RWPE1 (cell line): Measurements from ENCODE around the gene INPP5J.

Experiments
- CTCF ChIA-PET: fragments of 350-600 bp; sonication (Branson Sonifier 250); formaldehyde crosslinking; extraction: SDS; loops from one replicate; lab custom pipeline; 2021; lab: Yijun Ruan, JAX
- POLR2A ChIA-PET: fragments of 400-600 bp; formaldehyde crosslinking; extraction: SDS; loops from one replicate; lab custom pipeline; 2020; ENCODE audit warnings: antibody characterized with exemption; ENCODE audit not compliant: low non-redundant PET; lab: Yijun Ruan, JAX
- DNase-seq: peaks from one replicate; pipeline ENCODE4 v3.0.0; 2012; ENCODE audit warnings: low spot score
- H3K27ac ChIP-seq: fragments of 450-650 bp; 2 replicates; pipeline ENCODE4 v1.5.1; 2017
- CTCF ChIP-seq: fragments of 450-650 bp; conservative IDR thresholded peaks from 2 replicates; pipeline ENCODE4 v1.5.1; 2017; ENCODE audit warnings: low read depth, mild to moderate bottlenecking

Gene INPP5J

GRCh38 chr22:31083923-31084810 lies 38.6 kb upstream of the INPP5J start:
- POLR2A ChIA-PET: no interaction called here
- no peak for TF ChIP-seq CTCF
- CTCF ChIA-PET: interaction anchor here (0.7 to 1.4 kb wide), 5 partner anchors 9 to 274 kb away, joined by 3 to 7 read pairs (median 4); no protein-coding TSS in a partner anchor
- no peak for DNase-seq
- H3K27ac ChIP-seq: peak overlapping the region; percentile 86

GRCh38 chr22:31084811-31085492 lies 37.8 kb upstream of the INPP5J start:
- CTCF ChIA-PET: interaction anchor here (0.6 to 1.4 kb wide), 6 partner anchors 9 to 235 kb away, joined by 3 to 7 read pairs (median 4); partner anchors contain the start of gene TUG1
- TF ChIP-seq CTCF: peak; percentile 78
- POLR2A ChIA-PET: interaction anchor here (0.6 kb wide), 1 partner anchor 140 kb away, joined by 4 read pairs; no protein-coding TSS in a partner anchor
- DNase-seq: no peak
- peak overlapping the region; percentile 86 for H3K27ac ChIP-seq

- POLR2A ChIA-PET: no interaction called here
- no peak for DNase-seq
Measured at GRCh38 chr22:31085493-31085824, 37.3 kb upstream of the INPP5J start.

GRCh38 chr22:31085928-31086327 lies 36.8 kb upstream of the INPP5J start:
- CTCF ChIA-PET: no interaction called here
- no peak for DNase-seq
- POLR2A ChIA-PET: no interaction called here

More at GRCh38 chr22:31085493-31085824, 37.3 kb upstream of the INPP5J start:
- peak; percentile 41; the same call in 1 of the 2 replicates for TF ChIP-seq CTCF
- peak overlapping the region; percentile 86 for H3K27ac ChIP-seq
- CTCF ChIA-PET: interaction anchor here (0.6 to 1.4 kb wide), 4 partner anchors 8 to 140 kb away, joined by 3 to 7 read pairs (median 4); partner anchors contain the start of gene TUG1

GRCh38 chr22:31086703-31087330 lies 35.9 kb upstream of the INPP5J start:
- TF ChIP-seq CTCF: no peak
- CTCF ChIA-PET: no interaction called here
- DNase-seq: no peak
- H3K27ac ChIP-seq: peak overlapping the region; percentile 86
- POLR2A ChIA-PET: no interaction called here

More at GRCh38 chr22:31085928-31086327, 36.8 kb upstream of the INPP5J start:
- no peak for TF ChIP-seq CTCF
- H3K27ac ChIP-seq: peak overlapping the region; percentile 86

- POLR2A ChIA-PET: no interaction called here
- no peak for DNase-seq
- CTCF ChIA-PET: no interaction called here
- no peak for TF ChIP-seq CTCF
- peak overlapping the region; percentile 86 for H3K27ac ChIP-seq
Measured at GRCh38 chr22:31087744-31088215, 35.0 kb upstream of the INPP5J start.
